Measurements from ENCODE around the gene TCERG1.

The TCERG1 gene

GRCh38 chr5:146446861-146447733, at the start of gene TCERG1:
TCERG1 (plus strand) TSS chr5:146447333; CDS start chr5:146447350, 17 bp downstream.
- peaks cover 19 to 20% of the 10 kb centered on the region in 2 experiments for H3K4me1 ChIP-seq (ENCODE audit: control insufficient read depth in 1 of 2, insufficient read depth in 1 of 2, low read depth in 1 of 2, low read length in 1 of 2)
- no peaks in the 10 kb centered on the region for H3K36me3 ChIP-seq
- no peaks in the 10 kb centered on the region for H3K9me3 ChIP-seq
- peak within 1 kb of the TSS; percentile 75 for H3K27ac ChIP-seq
- H3K27me3 ChIP-seq: no peaks in the 10 kb centered on the region
- H3K4me3 ChIP-seq (ENCODE audit: low read depth in 1 of 2, low read length in 1 of 2): peak within 1 kb of the TSS; percentile 90 to 95
- TF ChIP-seq CTCF (IDR thresholded peaks at IDR 0.05): peak; percentile 87

- peaks cover 11% of the 10 kb centered on the region for H3K27me3 ChIP-seq
- H3K4me1 ChIP-seq (ENCODE audit: control insufficient read depth in 1 of 2, insufficient read depth in 1 of 2, low read depth in 1 of 2, low read length in 1 of 2): peaks cover 2 to 8% of the 10 kb centered on the region in 2 experiments
- H3K9me3 ChIP-seq: no peaks in the 10 kb centered on the region
- no peaks in the 10 kb centered on the region for H3K36me3 ChIP-seq
- no peak overlapping the region for H3K27ac ChIP-seq
- TF ChIP-seq CTCF (IDR thresholded peaks at IDR 0.05): no peak
- no peak overlapping the region for H3K4me3 ChIP-seq (ENCODE audit: low read depth in 1 of 2, low read length in 1 of 2)
Measured at GRCh38 chr5:146398826-146399225, 48.3 kb upstream of the TCERG1 start.

GRCh38 chr5:146399481-146399880, 47.7 kb upstream of the TCERG1 start:
- Histone ChIP-seq H3K27me3 (peaks cover 11% of the 10 kb centered on the region), H3K9me3 (no peaks in the 10 kb centered on the region), H3K4me1 (ENCODE audit: control insufficient read depth in 1 of 2, insufficient read depth in 1 of 2, low read depth in 1 of 2, low read length in 1 of 2) (peaks cover 2 to 8% of the 10 kb centered on the region in 2 experiments), H3K36me3 (no peaks in the 10 kb centered on the region), H3K4me3 (ENCODE audit: low read depth in 1 of 2, low read length in 1 of 2) (no peak overlapping the region), H3K27ac (no peak overlapping the region)
- no peak for TF ChIP-seq CTCF (IDR thresholded peaks at IDR 0.05)

GRCh38 chr5:146400201-146400600, 46.9 kb upstream of the TCERG1 start:
- no peak overlapping the region for H3K27ac ChIP-seq
- H3K4me1 ChIP-seq (ENCODE audit: control insufficient read depth in 1 of 2, insufficient read depth in 1 of 2, low read depth in 1 of 2, low read length in 1 of 2): peaks cover 2 to 8% of the 10 kb centered on the region in 2 experiments
- H3K36me3 ChIP-seq: no peaks in the 10 kb centered on the region
- H3K27me3 ChIP-seq: peaks cover 8% of the 10 kb centered on the region
- TF ChIP-seq CTCF (IDR thresholded peaks at IDR 0.05): no peak
- H3K9me3 ChIP-seq: no peaks in the 10 kb centered on the region
- no peak overlapping the region for H3K4me3 ChIP-seq (ENCODE audit: low read depth in 1 of 2, low read length in 1 of 2)

GRCh38 chr5:146401021-146401420, 46.1 kb upstream of the TCERG1 start:
- Histone ChIP-seq H3K36me3 (no peaks in the 10 kb centered on the region), H3K27me3 (peaks cover 7% of the 10 kb centered on the region), H3K27ac (no peak overlapping the region), H3K4me3 (ENCODE audit: low read depth in 1 of 2, low read length in 1 of 2) (no peak overlapping the region), H3K4me1 (ENCODE audit: control insufficient read depth in 1 of 2, insufficient read depth in 1 of 2, low read depth in 1 of 2, low read length in 1 of 2) (peaks cover 2 to 8% of the 10 kb centered on the region in 2 experiments), H3K9me3 (no peaks in the 10 kb centered on the region)
- TF ChIP-seq CTCF (IDR thresholded peaks at IDR 0.05): no peak
